Nephron progenitor cell (in vitro differentiated cells): ENCODE measurements around the gene AOX1.
"Not testable (repeated sequence)": the region's sequence is repeated elsewhere in the genome, so short reads cannot be mapped to it uniquely, and the experiment has no call there.

Experiments used
- DNase-seq: peaks from one replicate; pipeline ENCODE4 v3.0.0; 2021
- H3K27ac Mint-ChIP-seq: 2 replicates; pipeline ENCODE4 v1.8.0; 2021; ENCODE audit warnings: mild to moderate bottlenecking, moderate library complexity, mixed read lengths
- H3K27me3 Mint-ChIP-seq: 2 replicates; pipeline ENCODE4 v1.8.0; 2021; ENCODE audit warnings: mild to moderate bottlenecking, low read depth, mixed read lengths; ENCODE audit not compliant: poor library complexity
- H3K36me3 Mint-ChIP-seq: 2 replicates; pipeline ENCODE4 v1.8.0; 2021; ENCODE audit warnings: low read depth, mixed read lengths
- H3K4me1 Mint-ChIP-seq: 2 replicates; pipeline ENCODE4 v1.8.0; 2021; ENCODE audit warnings: mixed read lengths
- H3K4me3 Mint-ChIP-seq: 2 replicates; pipeline ENCODE4 v1.8.0; 2021; ENCODE audit warnings: mild to moderate bottlenecking, moderate library complexity, mixed read lengths
- H3K9me3 Mint-ChIP-seq: 2 replicates; pipeline ENCODE4 v1.8.0; 2021; ENCODE audit warnings: mild to moderate bottlenecking, moderate library complexity, mixed read lengths
- CTCF ChIP-seq: fragments of 200-600 bp; sonication (generic); IDR thresholded peaks from 2 replicates; pipeline ENCODE4 v1.5.0; 2021; ENCODE audit warnings: antibody characterized with exemption

The AOX1 gene

GRCh38 chr2:200674837-200675236, 89.0 kb downstream of the AOX1 start:
- no peak overlapping the region for H3K4me3 Mint-ChIP-seq
- DNase-seq, result no peak
- H3K9me3 Mint-ChIP-seq, result no peaks in the 10 kb centered on the region
- H3K4me1 Mint-ChIP-seq, result peaks cover 7% of the 10 kb centered on the region
- TF ChIP-seq CTCF, result no peak
- H3K27me3 Mint-ChIP-seq, result peaks cover 7% of the 10 kb centered on the region
- no peaks in the 10 kb centered on the region for H3K36me3 Mint-ChIP-seq
- H3K27ac Mint-ChIP-seq, result no peak overlapping the region

- Mint-ChIP-seq H3K9me3 (peaks cover 4% of the 10 kb centered on the region), H3K36me3 (no peaks in the 10 kb centered on the region), H3K4me3 (no peak overlapping the region), H3K27me3 (peaks cover 12% of the 10 kb centered on the region), H3K27ac (no peak overlapping the region), H3K4me1 (no peaks in the 10 kb centered on the region)
- DNase-seq, result no peak
- TF ChIP-seq CTCF, result no peak
Observed at GRCh38 chr2:200677171-200677570, 91.4 kb downstream of the AOX1 start.

- Mint-ChIP-seq H3K4me1 (no peaks in the 10 kb centered on the region), H3K9me3 (peaks cover 4% of the 10 kb centered on the region), H3K27me3 (peaks cover 12% of the 10 kb centered on the region), H3K4me3 (no peak overlapping the region), H3K36me3 (no peaks in the 10 kb centered on the region), H3K27ac (no peak overlapping the region)
- DNase-seq, result no peak
- no peak for TF ChIP-seq CTCF
Observed at GRCh38 chr2:200677721-200678532, 92.1 kb downstream of the AOX1 start.

- Mint-ChIP-seq H3K36me3 (no peaks in the 10 kb centered on the region), H3K9me3 (peaks cover 4% of the 10 kb centered on the region), H3K27ac (no peak overlapping the region), H3K4me3 (no peak overlapping the region), H3K4me1 (no peaks in the 10 kb centered on the region), H3K27me3 (peaks cover 12% of the 10 kb centered on the region)
- no peak for TF ChIP-seq CTCF
- DNase-seq, result no peak
Observed at GRCh38 chr2:200679127-200679526, 93.3 kb downstream of the AOX1 start.

GRCh38 chr2:200679535-200679934, 93.7 kb downstream of the AOX1 start:
- DNase-seq, result no peak
- H3K27me3 Mint-ChIP-seq, result peaks cover 12% of the 10 kb centered on the region
- H3K27ac Mint-ChIP-seq, result no peak overlapping the region
- H3K36me3 Mint-ChIP-seq, result no peaks in the 10 kb centered on the region
- H3K4me1 Mint-ChIP-seq, result no peaks in the 10 kb centered on the region
- no peak for TF ChIP-seq CTCF
- no peak overlapping the region for H3K4me3 Mint-ChIP-seq
- H3K9me3 Mint-ChIP-seq, result peaks cover 4% of the 10 kb centered on the region

GRCh38 chr2:200681697-200682096, 95.9 kb downstream of the AOX1 start:
- no peak for DNase-seq
- peaks cover 8% of the 10 kb centered on the region for H3K36me3 Mint-ChIP-seq
- H3K4me1 Mint-ChIP-seq, result no peaks in the 10 kb centered on the region
- H3K9me3 Mint-ChIP-seq, result peaks cover 16% of the 10 kb centered on the region
- no peak overlapping the region for H3K4me3 Mint-ChIP-seq
- peaks cover 17% of the 10 kb centered on the region for H3K27me3 Mint-ChIP-seq
- TF ChIP-seq CTCF, result no peak
- no peak overlapping the region for H3K27ac Mint-ChIP-seq

GRCh38 chr2:200682407-200682806, 96.6 kb downstream of the AOX1 start:
- Mint-ChIP-seq H3K9me3 (peaks cover 16% of the 10 kb centered on the region), H3K27me3 (peaks cover 17% of the 10 kb centered on the region)
- not testable (repeated sequence) for H3K4me1 Mint-ChIP-seq, DNase-seq, H3K27ac Mint-ChIP-seq, H3K36me3 Mint-ChIP-seq, H3K4me3 Mint-ChIP-seq
